ENCODE measurements around the gene NCS1. TPM values are rescaled to one million over a fixed set of nuclear protein-coding genes. Genes with fewer than 3 reads are reported as not detected.

The NCS1 gene
- total and polyA plus RNA-seq, 7 experiments from 2014 or later = 0.14 to 0.85 (median 0.22) TPM; not detected in 4

- H3K27me3 Mint-ChIP-seq = no peaks in the 10 kb centered on the region
- no peak overlapping the region for H3K4me3 Mint-ChIP-seq
- H3K27ac Mint-ChIP-seq = no peak overlapping the region
- Histone ChIP-seq H3K36me3 (ENCODE audit: control insufficient read depth in 2 of 3, insufficient read depth in 3 of 3, low read length in 3 of 3) (no peaks in the 10 kb centered on the region), H3K27ac (ENCODE audit: low read depth, low read length) (no peak overlapping the region), H3K4me1 (ENCODE audit: control insufficient read depth in 2 of 2, insufficient read depth in 2 of 2, low read length in 2 of 2) (no peaks in the 10 kb centered on the region), H3K9me3 (ENCODE audit: control insufficient read depth in 2 of 3, low read length in 3 of 3) (peaks cover 0 to 8% (median 0%) of the 10 kb centered on the region in 3 experiments), H3K27me3 (ENCODE audit: control insufficient read depth in 2 of 2, insufficient read depth in 2 of 2, low read length in 2 of 2) (no peaks in the 10 kb centered on the region), H3K4me3 (ENCODE audit: low read length) (no peak overlapping the region)
- intact Hi-C loops (cut with micrococcal nuclease) = no loop called here
- ChIA-PET CTCF (no interaction called here), POLR2A (no interaction called here)
- no peaks in the 10 kb centered on the region for H3K4me1 Mint-ChIP-seq
- no peaks in the 10 kb centered on the region for H3K36me3 Mint-ChIP-seq
- peaks cover 0 to 9% (median 4%) of the 10 kb centered on the region in 11 donors for H3K9me3 Mint-ChIP-seq
- no peak for DNase-seq
- no peak for ATAC-seq
Measured at GRCh38 chr9:130222833-130223232, 50.6 kb downstream of the NCS1 start.

GRCh38 chr9:130225071-130225470 is 52.9 kb downstream of the NCS1 start:
- CTCF ChIA-PET = no interaction called here
- no peaks in the 10 kb centered on the region for H3K36me3 ChIP-seq (ENCODE audit: control insufficient read depth in 2 of 3, insufficient read depth in 3 of 3, low read length in 3 of 3)
- no peaks in the 10 kb centered on the region for H3K4me1 ChIP-seq (ENCODE audit: control insufficient read depth in 2 of 2, insufficient read depth in 2 of 2, low read length in 2 of 2)
- no peak for DNase-seq
- Mint-ChIP-seq H3K36me3 (no peaks in the 10 kb centered on the region), H3K27me3 (no peaks in the 10 kb centered on the region), H3K9me3 (peaks cover 0 to 16% (median 5%) of the 10 kb centered on the region in 11 donors), H3K27ac (no peak overlapping the region), H3K4me1 (no peaks in the 10 kb centered on the region), H3K4me3 (no peak overlapping the region)
- intact Hi-C loops (cut with micrococcal nuclease) = no loop called here
- H3K9me3 ChIP-seq (ENCODE audit: control insufficient read depth in 2 of 3, low read length in 3 of 3) = peaks cover 0 to 14% (median 0%) of the 10 kb centered on the region in 3 experiments
- H3K27me3 ChIP-seq (ENCODE audit: control insufficient read depth in 2 of 2, insufficient read depth in 2 of 2, low read length in 2 of 2) = no peaks in the 10 kb centered on the region
- ATAC-seq = no peak
- POLR2A ChIA-PET = no interaction called here
- H3K4me3 ChIP-seq (ENCODE audit: low read length) = no peak overlapping the region
- no peak overlapping the region for H3K27ac ChIP-seq (ENCODE audit: low read depth, low read length)

GRCh38 chr9:130225586-130225985 is 53.4 kb downstream of the NCS1 start:
- H3K4me3 ChIP-seq (ENCODE audit: low read length) = no peak overlapping the region
- no peaks in the 10 kb centered on the region for H3K4me1 ChIP-seq (ENCODE audit: control insufficient read depth in 2 of 2, insufficient read depth in 2 of 2, low read length in 2 of 2)
- DNase-seq (no peak), ATAC-seq (no peak)
- no peaks in the 10 kb centered on the region for H3K36me3 ChIP-seq (ENCODE audit: control insufficient read depth in 2 of 3, insufficient read depth in 3 of 3, low read length in 3 of 3)
- Mint-ChIP-seq H3K36me3 (no peaks in the 10 kb centered on the region), H3K27ac (no peak overlapping the region), H3K4me1 (no peaks in the 10 kb centered on the region), H3K9me3 (peaks cover 0 to 16% (median 5%) of the 10 kb centered on the region in 11 donors), H3K27me3 (no peaks in the 10 kb centered on the region), H3K4me3 (no peak overlapping the region)
- CTCF ChIA-PET = interaction anchor here (1.6 kb wide), 1 partner anchor 118 kb away, joined by 6 read pairs; no protein-coding TSS in a partner anchor
- H3K9me3 ChIP-seq (ENCODE audit: control insufficient read depth in 2 of 3, low read length in 3 of 3) = peaks cover 0 to 14% (median 0%) of the 10 kb centered on the region in 3 experiments
- intact Hi-C loops (cut with micrococcal nuclease) = no loop called here
- POLR2A ChIA-PET = no interaction called here
- H3K27me3 ChIP-seq (ENCODE audit: control insufficient read depth in 2 of 2, insufficient read depth in 2 of 2, low read length in 2 of 2) = no peaks in the 10 kb centered on the region
- no peak overlapping the region for H3K27ac ChIP-seq (ENCODE audit: low read depth, low read length)

- POLR2A ChIA-PET = no interaction called here
Measured at GRCh38 chr9:130226112-130226511, 53.9 kb downstream of the NCS1 start.

GRCh38 chr9:130227833-130228232 is 55.6 kb downstream of the NCS1 start:
- intact Hi-C loops (cut with micrococcal nuclease) = no loop called here
- Mint-ChIP-seq H3K4me1 (no peaks in the 10 kb centered on the region), H3K27me3 (peaks cover 0 to 2% (median 0%) of the 10 kb centered on the region in 5 donors), H3K36me3 (no peaks in the 10 kb centered on the region), H3K27ac (no peak overlapping the region), H3K9me3 (peaks cover 0 to 16% (median 5%) of the 10 kb centered on the region in 11 donors), H3K4me3 (no peak overlapping the region)
- Histone ChIP-seq H3K4me1 (ENCODE audit: control insufficient read depth in 2 of 2, insufficient read depth in 2 of 2, low read length in 2 of 2) (no peaks in the 10 kb centered on the region), H3K36me3 (ENCODE audit: control insufficient read depth in 2 of 3, insufficient read depth in 3 of 3, low read length in 3 of 3) (no peaks in the 10 kb centered on the region), H3K27me3 (ENCODE audit: control insufficient read depth in 2 of 2, insufficient read depth in 2 of 2, low read length in 2 of 2) (no peaks in the 10 kb centered on the region), H3K4me3 (ENCODE audit: low read length) (no peak overlapping the region), H3K9me3 (ENCODE audit: control insufficient read depth in 2 of 3, low read length in 3 of 3) (peaks cover 0 to 14% (median 0%) of the 10 kb centered on the region in 3 experiments), H3K27ac (ENCODE audit: low read depth, low read length) (no peak overlapping the region)
- CTCF ChIA-PET = no interaction called here
- no peak for ATAC-seq
- no peak for DNase-seq
- POLR2A ChIA-PET = no interaction called here

More at GRCh38 chr9:130226112-130226511, 53.9 kb downstream of the NCS1 start:
- Mint-ChIP-seq H3K9me3 (peaks cover 0 to 16% (median 5%) of the 10 kb centered on the region in 11 donors), H3K27ac (no peak overlapping the region), H3K4me3 (no peak overlapping the region), H3K27me3 (no peaks in the 10 kb centered on the region), H3K36me3 (no peaks in the 10 kb centered on the region), H3K4me1 (no peaks in the 10 kb centered on the region)
- Histone ChIP-seq H3K27me3 (ENCODE audit: control insufficient read depth in 2 of 2, insufficient read depth in 2 of 2, low read length in 2 of 2) (no peaks in the 10 kb centered on the region), H3K27ac (ENCODE audit: low read depth, low read length) (no peak overlapping the region), H3K4me1 (ENCODE audit: control insufficient read depth in 2 of 2, insufficient read depth in 2 of 2, low read length in 2 of 2) (no peaks in the 10 kb centered on the region), H3K4me3 (ENCODE audit: low read length) (no peak overlapping the region), H3K9me3 (ENCODE audit: control insufficient read depth in 2 of 3, low read length in 3 of 3) (peaks cover 0 to 14% (median 0%) of the 10 kb centered on the region in 3 experiments), H3K36me3 (ENCODE audit: control insufficient read depth in 2 of 3, insufficient read depth in 3 of 3, low read length in 3 of 3) (no peaks in the 10 kb centered on the region)
- ATAC-seq (no peak), DNase-seq (no peak)
- intact Hi-C loops (cut with micrococcal nuclease) = no loop called here
- CTCF ChIA-PET = interaction anchor here (1.6 kb wide), 1 partner anchor 119 kb away, joined by 6 read pairs; no protein-coding TSS in a partner anchor

GRCh38 chr9:130229759-130230158 is 57.6 kb downstream of the NCS1 start:
- Mint-ChIP-seq H3K4me1 (no peaks in the 10 kb centered on the region), H3K27me3 (peaks cover 0 to 2% (median 0%) of the 10 kb centered on the region in 5 donors), H3K27ac (no peak overlapping the region), H3K4me3 (no peak overlapping the region), H3K36me3 (no peaks in the 10 kb centered on the region), H3K9me3 (peaks cover 0 to 16% (median 5%) of the 10 kb centered on the region in 11 donors)
- no peak for DNase-seq
- no peak overlapping the region for H3K4me3 ChIP-seq (ENCODE audit: low read length)
- no peaks in the 10 kb centered on the region for H3K36me3 ChIP-seq (ENCODE audit: control insufficient read depth in 2 of 3, insufficient read depth in 3 of 3, low read length in 3 of 3)
- no peaks in the 10 kb centered on the region for H3K27me3 ChIP-seq (ENCODE audit: control insufficient read depth in 2 of 2, insufficient read depth in 2 of 2, low read length in 2 of 2)
- ATAC-seq = no peak
- H3K9me3 ChIP-seq (ENCODE audit: control insufficient read depth in 2 of 3, low read length in 3 of 3) = peaks cover 0 to 14% (median 0%) of the 10 kb centered on the region in 3 experiments
- ChIA-PET CTCF (interaction anchor here (0.7 kb wide), 1 partner anchor 119 kb away, joined by 3 read pairs; no protein-coding TSS in a partner anchor), POLR2A (no interaction called here)
- no peak overlapping the region for H3K27ac ChIP-seq (ENCODE audit: low read depth, low read length)
- intact Hi-C loops (cut with micrococcal nuclease) = loop anchor here in 1 of 2 donors (10.0 kb wide), 1 partner anchor 395 kb away; the partner anchor contains the start of genes C9orf78 and USP20
- no peaks in the 10 kb centered on the region for H3K4me1 ChIP-seq (ENCODE audit: control insufficient read depth in 2 of 2, insufficient read depth in 2 of 2, low read length in 2 of 2)

- Histone ChIP-seq H3K27ac (ENCODE audit: low read depth, low read length) (no peak overlapping the region), H3K9me3 (ENCODE audit: control insufficient read depth in 2 of 3, low read length in 3 of 3) (peaks cover 0 to 14% (median 0%) of the 10 kb centered on the region in 3 experiments), H3K36me3 (ENCODE audit: control insufficient read depth in 2 of 3, insufficient read depth in 3 of 3, low read length in 3 of 3) (no peaks in the 10 kb centered on the region), H3K4me1 (ENCODE audit: control insufficient read depth in 2 of 2, insufficient read depth in 2 of 2, low read length in 2 of 2) (no peaks in the 10 kb centered on the region), H3K4me3 (ENCODE audit: low read length) (no peak overlapping the region), H3K27me3 (ENCODE audit: control insufficient read depth in 2 of 2, insufficient read depth in 2 of 2, low read length in 2 of 2) (no peaks in the 10 kb centered on the region)
- Mint-ChIP-seq H3K27me3 (peaks cover 0 to 2% (median 0%) of the 10 kb centered on the region in 5 donors), H3K4me1 (no peaks in the 10 kb centered on the region), H3K9me3 (peaks cover 0 to 16% (median 5%) of the 10 kb centered on the region in 11 donors), H3K4me3 (no peak overlapping the region), H3K27ac (no peak overlapping the region), H3K36me3 (no peaks in the 10 kb centered on the region)
- ChIA-PET POLR2A (no interaction called here), CTCF (no interaction called here)
- no peak for DNase-seq
- ATAC-seq = no peak
- intact Hi-C loops (cut with micrococcal nuclease) = loop anchor here in 1 of 2 donors (10.0 kb wide), 1 partner anchor 396 kb away; the partner anchor contains the start of genes C9orf78 and USP20
Measured at GRCh38 chr9:130230631-130231030, 58.4 kb downstream of the NCS1 start.

Measured in naive thymus-derived CD4-positive, alpha-beta T cell (primary cell).